ENCODE measurements around the gene GAB1.

The GAB1 gene

DNA sequence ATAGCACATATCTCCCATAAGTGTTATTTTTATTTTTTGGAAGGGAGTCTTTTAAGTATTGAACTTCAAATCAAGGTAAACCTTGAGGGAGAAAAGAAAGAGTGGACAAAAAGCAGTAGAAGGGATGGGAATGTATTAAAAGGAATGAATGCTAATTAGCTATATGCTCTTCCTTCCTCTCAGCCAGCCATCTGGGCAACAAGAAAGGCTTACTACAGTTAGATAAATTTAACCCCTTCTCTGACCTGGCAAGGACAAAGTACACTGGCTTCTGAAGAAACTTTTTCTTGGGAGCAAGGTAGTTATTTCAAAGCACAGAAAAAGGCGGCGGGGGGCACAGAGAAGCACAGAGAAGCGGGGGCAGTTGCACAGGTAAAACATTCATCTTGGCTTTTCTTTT lies 54.6 kb downstream of the GAB1 start:
- DNase-seq = no peak

DNA sequence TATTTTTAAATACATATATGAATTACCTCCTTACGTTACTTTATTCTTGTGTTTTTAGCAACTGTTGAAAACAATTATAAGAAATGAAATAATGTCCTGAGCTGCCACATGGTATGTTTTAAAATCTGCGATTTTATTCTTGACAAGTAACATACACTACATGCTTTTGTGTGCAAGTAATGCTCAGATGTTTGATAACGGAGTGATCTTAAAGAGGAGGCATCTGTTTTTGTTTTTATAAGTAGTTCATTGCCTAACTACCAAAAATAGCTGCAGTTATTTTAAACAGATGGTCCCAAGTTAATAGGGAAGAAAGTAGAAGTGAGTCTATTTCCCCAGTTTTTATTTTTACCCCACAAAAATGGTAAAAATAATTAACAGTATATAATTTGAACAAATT lies 55.2 kb downstream of the GAB1 start:
- no peak for DNase-seq

DNA sequence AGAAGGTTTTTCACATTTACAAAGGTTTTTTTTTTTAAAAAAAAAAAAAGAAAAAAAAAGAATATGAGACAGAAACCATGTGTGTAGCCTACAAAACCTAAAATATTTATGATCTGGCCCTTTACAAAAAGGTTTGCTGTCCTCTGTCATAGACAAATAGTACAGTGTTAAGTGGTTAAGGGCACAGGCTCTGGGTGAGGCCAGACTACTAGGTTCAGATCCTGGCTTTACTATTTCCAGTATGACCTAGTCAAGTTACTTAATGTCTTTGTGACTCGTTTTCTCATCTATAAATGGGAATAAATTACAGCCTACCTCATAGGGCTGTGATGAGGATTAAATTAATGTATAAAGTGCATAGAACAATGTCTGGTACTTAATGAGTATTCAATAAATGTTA lies 56.5 kb downstream of the GAB1 start:
- no peak for DNase-seq

DNA sequence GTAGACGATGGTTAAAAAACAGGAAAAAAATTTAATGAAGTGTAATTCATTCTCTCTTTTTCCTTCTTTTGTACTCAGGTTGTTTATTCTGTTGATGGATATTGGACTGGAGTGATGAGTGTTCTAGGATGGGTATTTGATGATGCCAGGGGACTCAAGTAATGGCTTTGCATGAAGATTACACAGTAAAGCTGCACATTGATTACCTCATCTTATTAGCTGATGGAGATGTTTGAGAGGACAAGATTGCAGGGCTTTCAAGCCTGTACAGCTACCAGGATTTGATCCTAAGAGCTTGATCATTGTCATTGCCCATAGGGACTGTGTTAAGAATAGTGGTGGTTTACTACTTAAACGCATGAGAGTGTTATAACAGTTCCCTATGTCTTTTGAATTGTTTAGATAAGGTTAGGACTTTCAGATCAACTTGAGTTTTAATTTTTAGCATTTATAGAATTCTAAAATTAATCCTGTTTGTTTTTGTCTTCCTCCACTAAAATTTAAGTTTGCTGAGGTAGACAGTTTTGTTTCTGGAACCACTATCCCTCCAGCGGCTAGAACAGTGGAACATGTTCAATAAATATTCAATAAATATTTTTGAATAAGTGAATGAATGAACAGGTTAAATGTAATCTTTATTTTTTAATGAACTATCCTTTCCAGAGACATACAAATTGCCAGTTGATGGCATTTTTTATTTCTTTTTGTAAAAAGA lies 58.2 kb downstream of the GAB1 start:
- no peak for DNase-seq

DNA sequence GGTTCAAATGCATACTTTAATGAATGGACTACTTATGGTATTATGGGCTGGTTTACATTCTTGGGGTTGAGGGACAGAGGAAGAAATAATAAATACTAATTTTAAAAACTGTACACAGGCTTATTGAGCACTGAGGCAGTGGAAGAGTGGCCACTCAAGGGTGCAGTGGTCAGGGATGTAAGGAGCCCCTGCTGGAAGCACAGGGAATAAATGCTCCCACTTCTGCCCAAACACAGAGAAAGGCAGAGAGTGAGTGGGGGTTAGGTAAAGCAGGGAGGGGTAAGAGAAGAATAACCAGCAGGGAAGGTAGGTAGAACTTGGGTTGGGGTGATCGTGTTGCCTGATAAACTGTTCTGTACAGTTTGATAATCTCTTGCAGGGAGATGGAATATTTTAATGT lies 60.0 kb downstream of the GAB1 start:
- no peak for DNase-seq

DNA sequence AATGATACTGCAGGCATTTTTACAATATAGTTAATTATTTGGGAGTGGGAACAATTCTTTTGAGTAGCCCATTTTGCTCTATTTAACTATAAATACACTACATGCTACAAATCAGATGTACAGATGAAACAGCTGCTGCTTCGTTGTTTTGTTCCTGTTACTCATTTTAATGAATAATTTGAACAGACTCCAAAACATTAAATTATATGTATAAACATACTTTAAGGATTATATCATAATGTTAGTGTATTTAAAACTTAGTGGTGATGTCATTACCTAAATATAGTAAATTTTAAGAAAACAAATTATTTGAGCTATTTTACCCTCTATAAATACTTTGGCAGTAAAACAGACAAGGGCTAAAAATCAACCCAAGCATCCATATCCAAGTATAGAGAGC lies 60.7 kb downstream of the GAB1 start:
- no peak for DNase-seq

DNA sequence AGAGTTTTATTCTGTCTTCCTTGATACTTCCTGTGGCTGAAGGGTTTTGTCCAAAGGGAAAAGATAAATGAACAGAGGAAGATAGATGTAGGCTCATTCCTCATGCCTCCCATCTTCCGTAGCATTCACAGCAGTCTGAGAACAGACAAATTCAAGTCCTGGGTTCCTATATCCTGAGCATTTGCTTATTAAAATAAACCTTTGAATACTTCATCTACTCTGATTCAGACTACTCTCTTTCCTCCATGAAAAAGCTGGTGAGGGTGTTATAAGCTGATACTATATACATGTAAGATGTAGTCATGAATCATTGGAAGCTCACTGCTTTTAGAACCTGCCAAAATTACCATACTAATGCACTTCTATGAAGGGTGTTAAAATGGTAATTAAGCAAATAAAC lies 61.2 kb downstream of the GAB1 start:
- no peak for DNase-seq

GRCh38 chr4:143399113-143399949 lies 62.7 kb downstream of the GAB1 start:
- DNase-seq = no peak

GRCh38 chr4:143400082-143400481 lies 63.4 kb downstream of the GAB1 start:
- DNase-seq = no peak

- no peak for DNase-seq
Measured at GRCh38 chr4:143402776-143403552, 66.3 kb downstream of the GAB1 start.

DNA sequence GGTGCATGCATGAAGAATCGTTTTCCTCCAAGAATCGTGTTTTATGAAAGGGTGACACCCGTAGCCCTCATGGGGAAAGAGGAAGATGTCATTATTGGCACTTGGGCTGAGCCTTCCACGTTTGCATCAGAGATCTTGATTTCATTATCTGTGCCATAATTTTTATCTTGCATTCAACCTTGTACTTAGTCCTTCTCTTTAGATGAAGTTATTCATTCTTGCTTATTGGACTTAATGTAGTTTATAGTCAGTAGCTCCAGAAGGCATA lies 66.8 kb downstream of the GAB1 start:
- no peak for DNase-seq

- DNase-seq = no peak
Measured at GRCh38 chr4:143404555-143404954, 67.9 kb downstream of the GAB1 start.

DNA sequence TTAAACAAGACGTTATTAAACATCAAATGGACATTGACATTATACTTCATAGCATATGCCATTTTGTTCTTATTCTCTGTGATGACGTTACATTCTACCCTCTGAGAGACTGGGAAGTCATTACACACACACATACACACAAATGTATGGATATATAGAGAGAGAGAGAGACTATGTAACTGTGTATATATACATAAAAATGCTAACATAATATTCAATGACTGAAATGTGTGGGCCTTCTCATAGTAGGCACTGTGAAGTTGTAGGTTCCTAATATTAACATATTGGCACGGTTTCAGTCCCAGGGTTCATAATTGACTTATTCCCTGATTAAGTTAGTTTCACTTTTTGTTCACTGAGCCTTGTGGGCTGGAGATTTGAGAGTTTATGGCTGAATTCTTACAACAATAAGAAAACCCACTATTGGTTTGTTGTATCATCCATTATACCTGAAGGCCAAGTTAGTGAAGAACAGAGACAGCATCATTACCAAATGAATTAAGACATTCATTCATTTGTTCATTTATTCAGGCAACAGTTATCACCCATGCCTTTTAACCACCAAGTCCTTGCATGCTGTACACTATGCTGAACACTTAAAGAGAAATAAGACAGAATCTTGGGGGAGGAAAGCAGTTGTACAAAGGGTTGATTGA lies 68.5 kb downstream of the GAB1 start:
- DNase-seq = no peak

GRCh38 chr4:143406523-143406922 lies 69.8 kb downstream of the GAB1 start:
- DNase-seq = no peak

GRCh38 chr4:143407474-143407873 lies 70.8 kb downstream of the GAB1 start:
- DNase-seq = no peak

DNA sequence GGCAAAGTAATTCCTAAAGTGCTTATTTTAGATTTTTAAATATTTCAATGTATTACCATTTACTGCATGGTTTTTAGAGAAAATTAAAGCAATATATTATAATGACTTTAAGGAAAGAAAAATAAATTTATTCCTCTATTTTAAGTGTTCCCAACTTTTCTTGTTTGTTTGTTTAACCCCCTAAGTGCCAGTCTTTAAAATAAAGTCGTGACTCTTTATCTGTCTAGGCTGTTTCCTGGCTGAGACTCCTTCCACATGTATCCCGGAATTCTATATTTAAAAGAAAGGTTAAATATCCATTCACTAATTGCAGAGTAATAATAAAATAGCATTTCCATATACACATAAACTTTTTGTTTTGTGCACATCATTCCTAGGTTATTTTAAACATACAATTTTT lies 71.2 kb downstream of the GAB1 start:
- DNase-seq = no peak

- DNase-seq = no peak
Measured at GRCh38 chr4:143410015-143410414, 73.3 kb downstream of the GAB1 start.

DNA sequence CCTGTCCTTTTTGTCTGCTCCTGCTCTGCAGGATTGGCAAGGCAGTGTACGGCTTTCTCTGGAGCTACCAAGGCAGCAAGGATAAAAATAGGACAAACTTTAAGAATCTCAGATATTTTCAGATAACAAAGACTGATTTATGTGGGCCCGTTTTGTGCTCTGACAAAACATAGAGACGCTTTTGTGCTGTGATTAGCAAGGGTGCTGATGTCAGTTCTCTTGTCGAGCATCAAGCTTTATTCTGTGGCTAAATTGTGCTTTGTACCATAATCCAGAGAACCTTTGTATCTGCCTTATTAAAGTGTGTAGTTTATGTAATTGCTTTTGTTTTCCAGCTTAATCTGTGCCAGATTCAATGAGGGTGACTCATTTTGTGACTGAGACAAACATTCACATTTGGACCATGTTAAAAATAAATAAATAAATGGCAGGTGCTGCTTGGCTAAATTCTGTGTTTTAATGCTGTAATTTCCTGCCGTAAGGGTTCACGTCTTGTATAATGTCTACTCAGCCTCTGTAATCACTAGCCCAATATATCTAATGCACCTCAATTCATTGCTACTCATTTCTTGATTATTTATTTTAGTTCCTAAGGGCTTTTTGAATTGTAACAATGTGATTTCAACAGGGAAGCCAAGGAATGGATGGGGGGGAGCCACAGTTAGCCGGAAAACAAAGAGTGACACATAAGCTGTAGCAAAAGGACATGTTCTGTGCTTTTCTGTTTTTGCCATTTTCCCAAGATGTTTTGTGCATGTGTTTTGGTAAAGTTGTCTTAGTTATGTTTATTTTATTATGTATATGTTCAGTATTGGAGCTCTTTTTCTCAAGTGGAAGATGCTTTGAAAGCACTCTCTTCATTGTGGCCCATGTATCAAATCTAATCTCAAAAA lies 75.1 kb downstream of the GAB1 start:
- DNase-seq = no peak

- no peak for DNase-seq
Measured at GRCh38 chr4:143412420-143412758, 75.7 kb downstream of the GAB1 start.

DNA sequence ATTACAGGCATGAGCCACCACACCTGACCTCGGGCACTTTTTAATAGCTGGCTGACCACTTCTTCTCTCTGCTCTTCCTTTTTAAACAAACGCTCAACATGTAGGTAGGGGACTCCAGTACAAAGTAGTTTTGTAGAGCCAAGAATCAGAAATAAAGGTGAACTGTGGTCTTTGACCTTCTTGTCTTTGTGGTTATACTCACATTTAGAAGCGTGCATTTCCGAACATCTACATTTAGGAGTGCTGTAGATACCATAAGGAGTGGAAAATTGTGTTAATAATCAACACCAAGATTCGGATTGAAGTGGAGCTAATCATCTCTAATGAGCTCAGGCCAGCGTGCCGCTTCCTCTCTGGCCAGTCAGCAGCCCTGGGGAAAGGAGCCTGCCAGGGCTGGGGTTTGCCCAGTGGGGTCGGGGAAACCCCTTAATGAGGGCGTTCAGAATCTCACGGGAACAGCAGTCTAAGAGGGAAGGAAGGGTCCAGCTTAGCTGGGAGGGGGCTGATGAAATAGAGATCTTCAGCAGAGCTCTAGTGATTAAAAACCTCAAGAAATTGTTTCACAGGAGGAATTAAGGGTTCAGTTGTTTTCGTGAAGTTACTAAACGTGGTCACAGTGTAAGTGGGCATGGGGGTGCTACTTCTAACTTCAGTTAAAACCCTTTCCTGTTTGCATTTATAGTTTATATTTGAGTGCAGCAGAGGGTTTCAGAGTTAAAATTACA lies 81.2 kb downstream of the GAB1 start:
- no peak for DNase-seq

- no peak for DNase-seq
Measured at GRCh38 chr4:143420227-143420626, 83.6 kb downstream of the GAB1 start.

DNA sequence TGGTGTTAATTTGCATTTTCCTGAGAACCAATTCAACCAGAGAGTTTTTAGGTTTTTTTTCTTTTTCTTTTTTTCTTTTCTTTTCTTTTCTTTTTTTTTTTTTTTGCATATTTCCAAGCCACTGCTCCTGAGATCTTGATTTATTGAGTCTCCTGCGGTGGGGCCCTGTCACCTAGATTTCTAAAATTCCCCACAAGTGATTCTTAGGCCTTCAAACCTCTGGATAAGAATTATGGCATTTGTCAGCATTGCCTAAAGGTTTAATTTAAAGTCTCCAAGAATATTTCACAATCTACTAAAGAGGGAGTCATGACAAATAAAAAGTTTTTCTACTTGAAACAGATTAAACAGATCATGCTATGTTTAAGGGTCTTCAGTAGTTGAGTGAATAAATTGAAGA lies 84.9 kb downstream of the GAB1 start:
- DNase-seq = no peak

All from T1000 (cell line).